Mesendoderm (in vitro differentiated cells): ENCODE measurements around the gene KLHL29.

Experiments
- DNase-seq: peaks from one replicate; pipeline ENCODE4 v3.0.0; 2013
- H2AK5ac ChIP-seq: 2 replicates; pipeline ENCODE4 v1.6.1; 2013; ENCODE audit warnings: low read length, inconsistent platforms
- H2BK120ac ChIP-seq: 2 replicates; pipeline ENCODE4 v1.6.1; 2013; ENCODE audit warnings: low read depth, mild to moderate bottlenecking, low read length, moderate library complexity, mixed read lengths
- H2BK15ac ChIP-seq: replicated peaks from 2 replicates; pipeline ENCODE4 v1.6.1; 2013; ENCODE audit warnings: low read depth, mild to moderate bottlenecking, moderate library complexity
- H2BK5ac ChIP-seq: 2 replicates; pipeline ENCODE4 v1.6.1; 2013; ENCODE audit warnings: low read length, inconsistent platforms
- H3K18ac ChIP-seq: 2 replicates; pipeline ENCODE4 v1.6.1; 2013; ENCODE audit warnings: mild to moderate bottlenecking, low read length, mixed read lengths
- H3K23ac ChIP-seq: one replicate; pipeline ENCODE4 v1.6.1; 2013; ENCODE audit warnings: low read length
- H3K27ac ChIP-seq: 2 replicates; pipeline ENCODE4 v1.5.1; 2013; ENCODE audit warnings: low read depth, mild to moderate bottlenecking, inconsistent platforms, low read length, moderate library complexity
- H3K27me3 ChIP-seq: 2 replicates; pipeline ENCODE4 v1.6.1; 2013; ENCODE audit warnings: low read length, control low read depth, mild to moderate bottlenecking, inconsistent platforms; ENCODE audit not compliant: insufficient read depth, poor library complexity
- H3K36me3 ChIP-seq: 2 replicates; pipeline ENCODE4 v1.6.1; 2013; ENCODE audit warnings: low read length, inconsistent platforms; ENCODE audit not compliant: control insufficient read depth, insufficient read depth
- H3K4ac ChIP-seq: one replicate; pipeline ENCODE4 v1.6.1; 2013; ENCODE audit warnings: low read depth, mild to moderate bottlenecking, low read length, moderate library complexity
- H3K4me1 ChIP-seq: 2 replicates; pipeline ENCODE4 v1.6.1; 2013; ENCODE audit warnings: low read depth, low read length, inconsistent platforms; ENCODE audit not compliant: control insufficient read depth
- H3K4me2 ChIP-seq: 2 replicates; pipeline ENCODE4 v1.6.1; 2013; ENCODE audit warnings: low read length
- H3K4me3 ChIP-seq: 2 replicates; pipeline ENCODE4 v1.5.1; 2013; ENCODE audit warnings: mild to moderate bottlenecking, low read length
- H3K56ac ChIP-seq: one replicate; pipeline ENCODE4 v1.6.1; 2013; ENCODE audit warnings: low read length
- H3K79me1 ChIP-seq: 2 replicates; pipeline ENCODE4 v1.6.1; 2013; ENCODE audit warnings: low read length, inconsistent platforms
- H3K79me2 ChIP-seq: 2 replicates; pipeline ENCODE4 v1.6.1; 2013; ENCODE audit warnings: mild to moderate bottlenecking, low read length; ENCODE audit not compliant: control insufficient read depth, insufficient read depth
- H3K9ac ChIP-seq: 2 replicates; pipeline ENCODE4 v1.6.1; 2013; ENCODE audit warnings: low read length, inconsistent platforms
- H4K5ac ChIP-seq: one replicate; pipeline ENCODE4 v1.6.1; 2013; ENCODE audit warnings: low read length
- H4K8ac ChIP-seq: one replicate; pipeline ENCODE4 v1.6.1; 2013; ENCODE audit warnings: low read depth, mild to moderate bottlenecking, control low read depth, low read length, moderate library complexity
- whole genome bisulfite sequencing: extraction: QIAGEN DNeasy Blood & Tissue Kit; methylation state at CpG from one replicate; pipeline ENCODE4 v1.1.7; 2013; ENCODE audit warnings: low lambda C conversion rate, missing lambda C conversion rate; ENCODE audit not compliant: insufficient coverage; ENCODE audit errors: extremely low coverage; 5-methylcytosine and 5-hydroxymethylcytosine counted together

KLHL29 gene

GRCh38 chr2:23360571-23361125, 24.3 kb upstream of the KLHL29 start:
- Histone ChIP-seq H3K4me3 (no peak overlapping the region), H3K4me1 (no peaks in the 10 kb centered on the region), H3K4ac (no peak overlapping the region), H3K27me3 (no peaks in the 10 kb centered on the region), H3K18ac (no peak overlapping the region), H3K9ac (no peak overlapping the region), H2AK5ac (no peak overlapping the region), H2BK5ac (no peak overlapping the region), H3K56ac (no peak overlapping the region), H3K27ac (no peak overlapping the region), H2BK120ac (no peak overlapping the region), H3K36me3 (no peaks in the 10 kb centered on the region), H4K5ac (no peak overlapping the region), H3K4me2 (no peak overlapping the region), H3K79me2 (no peaks in the 10 kb centered on the region), H3K79me1 (no peaks in the 10 kb centered on the region), H4K8ac (no peak overlapping the region), H2BK15ac (no peak overlapping the region), H3K23ac (no peak overlapping the region)
- DNase-seq = peak; percentile 62
- no CpG with 5 or more reads among the region's 13 CpGs for WGBS

- Histone ChIP-seq H3K4me3 (no peak overlapping the region), H3K18ac (no peak overlapping the region), H3K9ac (no peak overlapping the region), H3K27me3 (no peaks in the 10 kb centered on the region), H3K27ac (no peak overlapping the region), H3K23ac (no peak overlapping the region), H3K4ac (no peak overlapping the region), H3K79me2 (no peaks in the 10 kb centered on the region), H4K5ac (no peak overlapping the region), H2AK5ac (no peak overlapping the region), H2BK15ac (no peak overlapping the region), H3K4me2 (no peak overlapping the region), H2BK120ac (no peak overlapping the region), H3K4me1 (no peaks in the 10 kb centered on the region), H3K36me3 (no peaks in the 10 kb centered on the region), H3K56ac (no peak overlapping the region), H3K79me1 (no peaks in the 10 kb centered on the region), H4K8ac (no peak overlapping the region), H2BK5ac (no peak overlapping the region)
- no CpG with 5 or more reads among the region's 3 CpGs for WGBS
- no peak for DNase-seq
These were observed 23.8 kb upstream of the KLHL29 start for GRCh38 chr2:23361152-23361551.

GRCh38 chr2:23363268-23363667, 21.7 kb upstream of the KLHL29 start:
- Histone ChIP-seq H4K5ac (no peak overlapping the region), H3K9ac (no peak overlapping the region), H3K4me2 (no peak overlapping the region), H2BK15ac (no peak overlapping the region), H3K56ac (no peak overlapping the region), H3K79me1 (no peaks in the 10 kb centered on the region), H3K4me1 (no peaks in the 10 kb centered on the region), H3K27ac (peak overlapping the region; percentile 45), H3K4me3 (no peak overlapping the region), H3K79me2 (no peaks in the 10 kb centered on the region), H3K36me3 (no peaks in the 10 kb centered on the region), H3K18ac (no peak overlapping the region), H3K27me3 (no peaks in the 10 kb centered on the region), H4K8ac (no peak overlapping the region), H3K23ac (no peak overlapping the region), H3K4ac (no peak overlapping the region), H2BK120ac (no peak overlapping the region), H2BK5ac (no peak overlapping the region), H2AK5ac (no peak overlapping the region)
- DNase-seq = no peak
- WGBS = no CpG with 5 or more reads among the region's 1 CpG

- peak; percentile 69 for DNase-seq
- no peaks in the 10 kb centered on the region for H3K79me1 ChIP-seq
- no peak overlapping the region for H4K8ac ChIP-seq
- no peaks in the 10 kb centered on the region for H3K79me2 ChIP-seq
- no peak overlapping the region for H3K9ac ChIP-seq
- H3K4ac ChIP-seq = no peak overlapping the region
- H3K23ac ChIP-seq = no peak overlapping the region
- no peak overlapping the region for H3K18ac ChIP-seq
- no peak overlapping the region for H3K56ac ChIP-seq
- H2AK5ac ChIP-seq = no peak overlapping the region
- no peaks in the 10 kb centered on the region for H3K36me3 ChIP-seq
- H4K5ac ChIP-seq = no peak overlapping the region
- no CpG with 5 or more reads among the region's 1 CpG for WGBS
- no peaks in the 10 kb centered on the region for H3K4me1 ChIP-seq
- no peak overlapping the region for H3K4me3 ChIP-seq
- H2BK5ac ChIP-seq = no peak overlapping the region
- H3K27me3 ChIP-seq = no peaks in the 10 kb centered on the region
- no peak overlapping the region for H3K4me2 ChIP-seq
- no peak overlapping the region for H2BK120ac ChIP-seq
- no peak overlapping the region for H2BK15ac ChIP-seq
- peak overlapping the region; percentile 11 for H3K27ac ChIP-seq
These were observed 21.1 kb upstream of the KLHL29 start for GRCh38 chr2:23363831-23364230.

GRCh38 chr2:23366720-23367119, 18.3 kb upstream of the KLHL29 start:
- Histone ChIP-seq H3K36me3 (no peaks in the 10 kb centered on the region), H2BK120ac (no peak overlapping the region), H4K8ac (no peak overlapping the region), H3K9ac (no peak overlapping the region), H3K4me3 (no peak overlapping the region), H2AK5ac (no peak overlapping the region), H4K5ac (no peak overlapping the region), H3K56ac (no peak overlapping the region), H3K18ac (no peak overlapping the region), H3K27me3 (no peaks in the 10 kb centered on the region), H3K23ac (no peak overlapping the region), H3K4me1 (no peaks in the 10 kb centered on the region), H3K27ac (no peak overlapping the region), H3K79me2 (no peaks in the 10 kb centered on the region), H2BK15ac (no peak overlapping the region), H3K79me1 (no peaks in the 10 kb centered on the region), H2BK5ac (no peak overlapping the region), H3K4ac (no peak overlapping the region), H3K4me2 (no peak overlapping the region)
- no CpG with 5 or more reads among the region's 9 CpGs for WGBS
- DNase-seq = no peak

GRCh38 chr2:23367760-23368159, 17.2 kb upstream of the KLHL29 start:
- Histone ChIP-seq H3K36me3 (no peaks in the 10 kb centered on the region), H3K79me2 (no peaks in the 10 kb centered on the region), H3K79me1 (no peaks in the 10 kb centered on the region), H4K5ac (no peak overlapping the region), H3K56ac (no peak overlapping the region), H3K18ac (no peak overlapping the region), H3K4me3 (no peak overlapping the region), H3K4ac (no peak overlapping the region), H4K8ac (no peak overlapping the region), H3K4me2 (no peak overlapping the region), H2BK5ac (no peak overlapping the region), H2BK15ac (no peak overlapping the region), H3K23ac (no peak overlapping the region), H2BK120ac (no peak overlapping the region), H3K9ac (no peak overlapping the region), H3K27ac (no peak overlapping the region), H2AK5ac (no peak overlapping the region), H3K27me3 (no peaks in the 10 kb centered on the region), H3K4me1 (no peaks in the 10 kb centered on the region)
- WGBS = no CpG with 5 or more reads among the region's 3 CpGs
- DNase-seq = no peak
